ENCODE results near the gene REC8. TPM values are rescaled to one million over a fixed set of nuclear protein-coding genes. Genes with fewer than 3 reads are reported as not detected.

REC8 gene
- total and polyA plus RNA-seq, 10 of the 15 experiments (the other 5 are each of a cell fraction or from before 2014, with no cell fraction given), result 4.2 to 76.9 (median 29.1) TPM

DNA sequence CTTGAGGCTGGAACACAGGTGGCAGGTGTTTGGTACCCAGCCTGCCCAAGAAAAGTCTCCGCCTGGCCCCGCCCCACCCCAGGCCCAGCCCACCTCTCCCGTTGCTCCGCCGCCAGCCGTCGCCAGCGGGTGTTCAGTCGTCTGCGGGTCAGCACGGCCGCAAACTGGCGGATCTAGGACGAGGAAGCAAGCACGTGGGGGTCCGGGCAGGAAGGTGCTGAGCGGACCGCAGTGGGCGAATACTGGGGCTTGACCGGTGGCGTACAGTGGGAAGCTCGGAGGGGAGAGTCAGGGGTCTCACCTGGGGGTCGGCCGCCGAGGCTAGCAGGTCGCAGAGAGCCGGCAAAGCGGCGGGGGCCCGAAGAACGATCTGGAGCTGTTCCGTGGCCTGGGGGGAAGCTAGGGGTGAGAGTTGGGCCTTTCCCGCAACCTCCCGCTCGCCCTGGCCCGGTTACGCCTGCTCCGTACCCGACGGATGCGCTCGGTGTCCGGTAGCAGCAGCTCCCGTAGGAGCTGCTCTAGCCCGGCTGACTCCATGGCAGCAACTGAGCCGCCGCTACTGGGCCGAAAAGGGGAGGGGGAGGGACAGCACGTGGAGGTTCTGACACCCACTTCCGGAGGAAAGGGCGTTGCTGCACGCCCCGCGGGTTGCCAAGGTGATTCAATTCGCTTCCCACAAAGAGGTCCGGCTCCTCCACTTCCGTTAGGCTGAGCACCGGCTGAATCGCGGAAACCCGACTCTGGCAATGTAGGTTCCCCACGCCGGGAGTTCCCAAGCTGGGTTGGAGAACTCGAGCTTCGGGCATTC is 16.6 kb downstream of the REC8 start, which contains the start of gene IPO4 (continued):
- TF ChIP-seq, protein P1, sequence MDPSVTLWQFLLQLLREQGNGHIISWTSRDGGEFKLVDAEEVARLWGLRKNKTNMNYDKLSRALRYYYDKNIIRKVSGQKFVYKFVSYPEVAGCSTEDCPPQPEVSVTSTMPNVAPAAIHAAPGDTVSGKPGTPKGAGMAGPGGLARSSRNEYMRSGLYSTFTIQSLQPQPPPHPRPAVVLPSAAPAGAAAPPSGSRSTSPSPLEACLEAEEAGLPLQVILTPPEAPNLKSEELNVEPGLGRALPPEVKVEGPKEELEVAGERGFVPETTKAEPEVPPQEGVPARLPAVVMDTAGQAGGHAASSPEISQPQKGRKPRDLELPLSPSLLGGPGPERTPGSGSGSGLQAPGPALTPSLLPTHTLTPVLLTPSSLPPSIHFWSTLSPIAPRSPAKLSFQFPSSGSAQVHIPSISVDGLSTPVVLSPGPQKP (IDR thresholded peaks at IDR 0.05; ENCODE audit: low read depth, low read length), result peak; percentile 98
- TF ChIP-seq SMARCA5 (IDR thresholded peaks at IDR 0.05) (0 out of 2 replicates have a peak, but pooled peaks have one; percentile 46), CHD1 (IDR thresholded peaks at IDR 0.05; ENCODE audit: low read depth, low read length) (no peak), STAT1 (conservative IDR thresholded peaks at IDR 0.05) (peak; percentile 97; the same call in 1 of the 2 replicates), SUPT20H (IDR thresholded peaks at IDR 0.05; ENCODE audit: borderline replicate concordance, control insufficient read depth, low read depth, low read length) (no peak), RCOR1 (conservative IDR thresholded peaks at IDR 0.05; ENCODE audit: low read depth, low read length) (peak; percentile 94), ASH2L (IDR thresholded peaks at IDR 0.05; ENCODE audit: borderline replicate concordance, low read depth) (no peak), NFYA (IDR thresholded peaks at IDR 0.05; ENCODE audit: borderline replicate concordance, low read depth, low read length) (no peak), NR2F1 (conservative IDR thresholded peaks at IDR 0.05) (no peak; the same call in 1 of the 2 replicates)
- TF ChIP-seq, protein P2, sequence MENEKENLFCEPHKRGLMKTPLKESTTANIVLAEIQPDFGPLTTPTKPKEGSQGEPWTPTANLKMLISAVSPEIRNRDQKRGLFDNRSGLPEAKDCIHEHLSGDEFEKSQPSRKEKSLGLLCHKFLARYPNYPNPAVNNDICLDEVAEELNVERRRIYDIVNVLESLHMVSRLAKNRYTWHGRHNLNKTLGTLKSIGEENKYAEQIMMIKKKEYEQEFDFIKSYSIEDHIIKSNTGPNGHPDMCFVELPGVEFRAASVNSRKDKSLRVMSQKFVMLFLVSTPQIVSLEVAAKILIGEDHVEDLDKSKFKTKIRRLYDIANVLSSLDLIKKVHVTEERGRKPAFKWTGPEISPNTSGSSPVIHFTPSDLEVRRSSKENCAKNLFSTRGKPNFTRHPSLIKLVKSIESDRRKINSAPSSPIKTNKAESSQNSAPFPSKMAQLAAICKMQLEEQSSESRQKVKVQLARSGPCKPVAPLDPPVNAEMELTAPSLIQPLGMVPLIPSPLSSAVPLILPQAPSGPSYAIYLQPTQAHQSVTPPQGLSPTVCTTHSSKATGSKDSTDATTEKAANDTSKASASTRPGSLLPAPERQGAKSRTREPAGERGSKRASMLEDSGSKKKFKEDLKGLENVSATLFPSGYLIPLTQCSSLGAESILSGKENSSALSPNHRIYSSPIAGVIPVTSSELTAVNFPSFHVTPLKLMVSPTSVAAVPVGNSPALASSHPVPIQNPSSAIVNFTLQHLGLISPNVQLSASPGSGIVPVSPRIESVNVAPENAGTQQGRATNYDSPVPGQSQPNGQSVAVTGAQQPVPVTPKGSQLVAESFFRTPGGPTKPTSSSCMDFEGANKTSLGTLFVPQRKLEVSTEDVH (IDR thresholded peaks at IDR 0.05; ENCODE audit: low read depth, partially characterized antibody), result peak; percentile 96
- TF ChIP-seq, protein P3, sequence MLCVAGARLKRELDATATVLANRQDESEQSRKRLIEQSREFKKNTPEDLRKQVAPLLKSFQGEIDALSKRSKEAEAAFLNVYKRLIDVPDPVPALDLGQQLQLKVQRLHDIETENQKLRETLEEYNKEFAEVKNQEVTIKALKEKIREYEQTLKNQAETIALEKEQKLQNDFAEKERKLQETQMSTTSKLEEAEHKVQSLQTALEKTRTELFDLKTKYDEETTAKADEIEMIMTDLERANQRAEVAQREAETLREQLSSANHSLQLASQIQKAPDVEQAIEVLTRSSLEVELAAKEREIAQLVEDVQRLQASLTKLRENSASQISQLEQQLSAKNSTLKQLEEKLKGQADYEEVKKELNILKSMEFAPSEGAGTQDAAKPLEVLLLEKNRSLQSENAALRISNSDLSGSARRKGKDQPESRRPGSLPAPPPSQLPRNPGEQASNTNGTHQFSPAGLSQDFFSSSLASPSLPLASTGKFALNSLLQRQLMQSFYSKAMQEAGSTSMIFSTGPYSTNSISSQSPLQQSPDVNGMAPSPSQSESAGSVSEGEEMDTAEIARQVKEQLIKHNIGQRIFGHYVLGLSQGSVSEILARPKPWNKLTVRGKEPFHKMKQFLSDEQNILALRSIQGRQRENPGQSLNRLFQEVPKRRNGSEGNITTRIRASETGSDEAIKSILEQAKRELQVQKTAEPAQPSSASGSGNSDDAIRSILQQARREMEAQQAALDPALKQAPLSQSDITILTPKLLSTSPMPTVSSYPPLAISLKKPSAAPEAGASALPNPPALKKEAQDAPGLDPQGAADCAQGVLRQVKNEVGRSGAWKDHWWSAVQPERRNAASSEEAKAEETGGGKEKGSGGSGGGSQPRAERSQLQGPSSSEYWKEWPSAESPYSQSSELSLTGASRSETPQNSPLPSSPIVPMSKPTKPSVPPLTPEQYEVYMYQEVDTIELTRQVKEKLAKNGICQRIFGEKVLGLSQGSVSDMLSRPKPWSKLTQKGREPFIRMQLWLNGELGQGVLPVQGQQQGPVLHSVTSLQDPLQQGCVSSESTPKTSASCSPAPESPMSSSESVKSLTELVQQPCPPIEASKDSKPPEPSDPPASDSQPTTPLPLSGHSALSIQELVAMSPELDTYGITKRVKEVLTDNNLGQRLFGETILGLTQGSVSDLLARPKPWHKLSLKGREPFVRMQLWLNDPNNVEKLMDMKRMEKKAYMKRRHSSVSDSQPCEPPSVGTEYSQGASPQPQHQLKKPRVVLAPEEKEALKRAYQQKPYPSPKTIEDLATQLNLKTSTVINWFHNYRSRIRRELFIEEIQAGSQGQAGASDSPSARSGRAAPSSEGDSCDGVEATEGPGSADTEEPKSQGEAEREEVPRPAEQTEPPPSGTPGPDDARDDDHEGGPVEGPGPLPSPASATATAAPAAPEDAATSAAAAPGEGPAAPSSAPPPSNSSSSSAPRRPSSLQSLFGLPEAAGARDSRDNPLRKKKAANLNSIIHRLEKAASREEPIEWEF (IDR thresholded peaks at IDR 0.05; ENCODE audit: insufficient replicate concordance, low read depth, low read length), result no peak
- TF ChIP-seq, protein P4, sequence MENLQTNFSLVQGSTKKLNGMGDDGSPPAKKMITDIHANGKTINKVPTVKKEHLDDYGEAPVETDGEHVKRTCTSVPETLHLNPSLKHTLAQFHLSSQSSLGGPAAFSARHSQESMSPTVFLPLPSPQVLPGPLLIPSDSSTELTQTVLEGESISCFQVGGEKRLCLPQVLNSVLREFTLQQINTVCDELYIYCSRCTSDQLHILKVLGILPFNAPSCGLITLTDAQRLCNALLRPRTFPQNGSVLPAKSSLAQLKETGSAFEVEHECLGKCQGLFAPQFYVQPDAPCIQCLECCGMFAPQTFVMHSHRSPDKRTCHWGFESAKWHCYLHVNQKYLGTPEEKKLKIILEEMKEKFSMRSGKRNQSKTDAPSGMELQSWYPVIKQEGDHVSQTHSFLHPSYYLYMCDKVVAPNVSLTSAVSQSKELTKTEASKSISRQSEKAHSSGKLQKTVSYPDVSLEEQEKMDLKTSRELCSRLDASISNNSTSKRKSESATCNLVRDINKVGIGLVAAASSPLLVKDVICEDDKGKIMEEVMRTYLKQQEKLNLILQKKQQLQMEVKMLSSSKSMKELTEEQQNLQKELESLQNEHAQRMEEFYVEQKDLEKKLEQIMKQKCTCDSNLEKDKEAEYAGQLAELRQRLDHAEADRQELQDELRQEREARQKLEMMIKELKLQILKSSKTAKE (IDR thresholded peaks at IDR 0.05; ENCODE audit: low read depth, poor library complexity, severe bottlenecking), result peak; percentile 37
- TF ChIP-seq, protein P5, sequence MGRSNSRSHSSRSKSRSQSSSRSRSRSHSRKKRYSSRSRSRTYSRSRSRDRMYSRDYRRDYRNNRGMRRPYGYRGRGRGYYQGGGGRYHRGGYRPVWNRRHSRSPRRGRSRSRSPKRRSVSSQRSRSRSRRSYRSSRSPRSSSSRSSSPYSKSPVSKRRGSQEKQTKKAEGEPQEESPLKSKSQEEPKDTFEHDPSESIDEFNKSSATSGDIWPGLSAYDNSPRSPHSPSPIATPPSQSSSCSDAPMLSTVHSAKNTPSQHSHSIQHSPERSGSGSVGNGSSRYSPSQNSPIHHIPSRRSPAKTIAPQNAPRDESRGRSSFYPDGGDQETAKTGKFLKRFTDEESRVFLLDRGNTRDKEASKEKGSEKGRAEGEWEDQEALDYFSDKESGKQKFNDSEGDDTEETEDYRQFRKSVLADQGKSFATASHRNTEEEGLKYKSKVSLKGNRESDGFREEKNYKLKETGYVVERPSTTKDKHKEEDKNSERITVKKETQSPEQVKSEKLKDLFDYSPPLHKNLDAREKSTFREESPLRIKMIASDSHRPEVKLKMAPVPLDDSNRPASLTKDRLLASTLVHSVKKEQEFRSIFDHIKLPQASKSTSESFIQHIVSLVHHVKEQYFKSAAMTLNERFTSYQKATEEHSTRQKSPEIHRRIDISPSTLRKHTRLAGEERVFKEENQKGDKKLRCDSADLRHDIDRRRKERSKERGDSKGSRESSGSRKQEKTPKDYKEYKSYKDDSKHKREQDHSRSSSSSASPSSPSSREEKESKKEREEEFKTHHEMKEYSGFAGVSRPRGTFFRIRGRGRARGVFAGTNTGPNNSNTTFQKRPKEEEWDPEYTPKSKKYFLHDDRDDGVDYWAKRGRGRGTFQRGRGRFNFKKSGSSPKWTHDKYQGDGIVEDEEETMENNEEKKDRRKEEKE (IDR thresholded peaks at IDR 0.05), result no peak
